ENCODE measurements around the gene UFM1. TPM values are rescaled to one million over a fixed set of nuclear protein-coding genes. Genes with fewer than 3 reads are reported as not detected.
"Not testable (repeated sequence)": the region's sequence is repeated elsewhere in the genome, so short reads cannot be mapped to it uniquely, and the experiment has no call there.

Gene UFM1
- total RNA-seq, 1 donor from 2014 or later = 61.9 TPM

GRCh38 chr13:38365661-38366060 lies 16.0 kb downstream of the UFM1 start:
- no peak for DNase-seq (ENCODE audit: low read depth, low spot score)

GRCh38 chr13:38366954-38367645 lies 17.4 kb downstream of the UFM1 start:
- DNase-seq (ENCODE audit: low read depth, low spot score) = no peak

- no peak for DNase-seq (ENCODE audit: low read depth, low spot score)
Observed at GRCh38 chr13:38369058-38369457, 19.4 kb downstream of the UFM1 start.

- DNase-seq (ENCODE audit: low read depth, low spot score) = not testable (repeated sequence)
Observed at GRCh38 chr13:38370096-38370495, 20.4 kb downstream of the UFM1 start.

- DNase-seq (ENCODE audit: low read depth, low spot score) = no peak
Observed at GRCh38 chr13:38372820-38373383, 23.3 kb downstream of the UFM1 start.

GRCh38 chr13:38376546-38376945 lies 26.9 kb downstream of the UFM1 start:
- no peak for DNase-seq (ENCODE audit: low read depth, low spot score)

- no peak for DNase-seq (ENCODE audit: low read depth, low spot score)
Observed at GRCh38 chr13:38381890-38382289, 32.2 kb downstream of the UFM1 start.

GRCh38 chr13:38382946-38383345 lies 33.3 kb downstream of the UFM1 start:
- no peak for DNase-seq (ENCODE audit: low read depth, low spot score)

- DNase-seq (ENCODE audit: low read depth, low spot score) = no peak
Observed at GRCh38 chr13:38384171-38384570, 34.5 kb downstream of the UFM1 start.

- no peak for DNase-seq (ENCODE audit: low read depth, low spot score)
Observed at GRCh38 chr13:38385153-38385891, 35.7 kb downstream of the UFM1 start.

- no peak for DNase-seq (ENCODE audit: low read depth, low spot score)
Observed at GRCh38 chr13:38386421-38386820, 36.8 kb downstream of the UFM1 start.

- no peak for DNase-seq (ENCODE audit: low read depth, low spot score)
Observed at GRCh38 chr13:38391341-38391740, 41.7 kb downstream of the UFM1 start.

GRCh38 chr13:38394777-38395496 lies 45.3 kb downstream of the UFM1 start:
- no peak for DNase-seq (ENCODE audit: low read depth, low spot score)

- no peak for DNase-seq (ENCODE audit: low read depth, low spot score)
Observed at GRCh38 chr13:38395497-38395788, 45.8 kb downstream of the UFM1 start.

GRCh38 chr13:38398711-38399493 lies 49.3 kb downstream of the UFM1 start:
- DNase-seq (ENCODE audit: low read depth, low spot score) = no peak

GRCh38 chr13:38399535-38399934 lies 49.9 kb downstream of the UFM1 start:
- DNase-seq (ENCODE audit: low read depth, low spot score) = no peak

- DNase-seq (ENCODE audit: low read depth, low spot score) = no peak
Observed at GRCh38 chr13:38401276-38401675, 51.6 kb downstream of the UFM1 start.

GRCh38 chr13:38405216-38405615 lies 55.6 kb downstream of the UFM1 start:
- no peak for DNase-seq (ENCODE audit: low read depth, low spot score)

GRCh38 chr13:38409771-38410170 lies 60.1 kb downstream of the UFM1 start:
- DNase-seq (ENCODE audit: low read depth, low spot score) = no peak

- no peak for DNase-seq (ENCODE audit: low read depth, low spot score)
Observed at GRCh38 chr13:38412266-38412665, 62.6 kb downstream of the UFM1 start.

Data from pulmonary artery endothelial cell (primary cell).